Activated CD4-positive, alpha-beta T cell treated with anti-CD3 and anti-CD28 coated beads, Interleukin-2, amount 50 U/mL, for 4 hours (primary cell): ENCODE data around the gene CLDN15.
"Not testable (repeated sequence)": the region's sequence is repeated elsewhere in the genome, so short reads cannot be mapped to it uniquely, and the experiment has no call there.

Source experiments
- DNase-seq, 2 experiments: peaks; one replicate each; pipeline ENCODE4 v3.0.0-alpha.2; 2020

CLDN15 gene

GRCh38 chr7:101218236-101219125, 19.1 kb downstream of the CLDN15 start:
- DNase-seq: no peak

DNA sequence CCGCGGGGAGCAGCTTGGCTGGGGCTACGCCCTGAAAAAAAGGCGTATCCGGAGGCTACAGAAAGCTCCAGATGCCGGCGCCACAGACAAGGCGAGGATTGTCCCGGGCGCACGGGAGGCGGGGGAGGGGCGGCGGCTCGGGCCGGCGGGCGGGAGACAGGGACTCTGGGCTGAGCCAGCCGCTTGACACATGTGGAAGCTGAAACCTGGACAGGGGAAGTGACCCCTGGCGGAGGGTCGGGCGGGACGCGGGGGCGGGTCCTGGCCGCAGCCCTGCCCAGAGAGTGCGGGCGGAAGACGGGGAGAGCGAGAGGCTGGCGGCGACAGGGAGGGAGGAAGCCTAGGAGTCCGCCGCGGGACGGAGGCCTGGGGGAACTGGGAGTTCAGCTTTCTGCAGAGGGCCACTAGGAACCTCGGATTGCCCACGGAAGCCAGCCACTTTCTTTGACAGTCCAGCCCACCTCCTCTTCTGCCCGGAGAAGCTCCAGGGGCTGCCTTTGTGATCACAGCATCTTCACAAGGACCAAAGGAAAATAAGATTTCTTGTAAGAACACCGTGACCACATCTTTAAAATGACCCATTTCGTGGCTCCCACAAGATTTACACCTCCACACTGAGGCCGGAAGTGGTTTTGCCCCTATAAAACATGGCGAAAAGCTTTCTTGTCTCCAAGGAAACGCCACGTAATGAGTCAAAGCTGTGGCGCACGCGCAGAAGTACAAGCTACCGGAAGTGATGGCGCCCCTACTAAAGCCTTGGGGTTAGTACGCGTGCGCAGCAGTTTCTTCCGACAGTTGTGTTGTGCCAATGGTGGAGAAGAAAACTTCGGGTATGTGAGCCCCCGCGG, 20.0 kb downstream of the CLDN15 start, which contains the start of the genes PLOD3 and ZNHIT1:
Gene PLOD3, minus strand, starts transcription at position 194 of the 848 bp plus-strand sequence. CDS start 307 bp downstream, outside the sequence.
Gene ZNHIT1, plus strand, starts transcription at position 778 of the 848 bp plus-strand sequence. Its CDS starts 31 bp downstream, at position 809.
- DNase-seq: peak; percentile 94 to 95

DNA sequence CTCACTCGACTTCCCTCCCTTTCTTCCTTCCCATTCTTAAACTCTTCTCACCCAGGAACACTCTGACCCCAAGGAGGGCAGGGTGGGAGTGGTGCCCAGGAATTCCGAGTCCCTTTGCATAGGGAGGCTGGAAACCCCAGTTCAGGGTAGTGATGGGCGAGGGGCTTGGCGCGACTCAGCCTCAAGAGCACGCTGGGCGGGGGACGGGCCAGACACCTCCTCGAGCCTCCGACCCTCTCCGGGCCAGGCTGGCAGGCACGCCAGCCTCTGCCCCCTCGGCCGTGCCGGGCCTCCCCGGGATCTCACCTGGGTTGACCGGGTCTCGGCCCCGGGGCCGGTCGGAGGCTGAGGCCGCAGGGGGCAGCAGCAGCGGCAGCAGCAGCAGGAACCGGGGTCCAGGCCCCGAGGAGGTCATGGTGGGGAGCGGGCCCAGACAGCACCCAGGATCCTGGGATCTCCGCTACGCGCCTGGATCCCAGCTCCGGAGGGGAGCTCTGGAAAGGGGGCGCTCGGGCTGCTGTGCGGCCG, 20.7 kb downstream of the CLDN15 start:
- DNase-seq: no peak

- DNase-seq: no peak
Observed at GRCh38 chr7:101216001-101216859, 21.4 kb downstream of the CLDN15 start.

- no peak for DNase-seq
Observed at GRCh38 chr7:101212014-101212413, 25.6 kb downstream of the CLDN15 start.

GRCh38 chr7:101211501-101211900, 26.1 kb downstream of the CLDN15 start:
- no peak for DNase-seq

DNA sequence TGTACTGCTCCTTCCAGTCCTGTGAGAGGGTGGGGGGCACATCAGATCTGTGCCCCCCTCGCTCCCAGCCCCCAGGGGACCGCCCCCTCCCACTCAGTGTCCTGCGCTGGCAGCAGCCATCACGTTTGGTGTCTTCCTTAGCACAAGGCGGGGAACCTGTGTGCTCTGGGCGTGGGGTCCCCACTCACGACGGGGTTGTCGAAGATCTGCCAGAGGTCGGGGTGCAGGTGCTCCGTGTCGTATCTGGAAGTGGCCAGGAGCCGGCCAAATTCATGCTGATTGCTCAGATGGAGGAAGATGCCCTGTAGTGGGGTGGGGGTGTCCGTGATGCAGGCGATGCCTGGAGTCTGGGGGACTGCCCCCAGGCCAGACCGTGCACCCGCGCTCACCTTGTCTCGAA, 27.5 kb downstream of the CLDN15 start:
- DNase-seq: no peak

DNA sequence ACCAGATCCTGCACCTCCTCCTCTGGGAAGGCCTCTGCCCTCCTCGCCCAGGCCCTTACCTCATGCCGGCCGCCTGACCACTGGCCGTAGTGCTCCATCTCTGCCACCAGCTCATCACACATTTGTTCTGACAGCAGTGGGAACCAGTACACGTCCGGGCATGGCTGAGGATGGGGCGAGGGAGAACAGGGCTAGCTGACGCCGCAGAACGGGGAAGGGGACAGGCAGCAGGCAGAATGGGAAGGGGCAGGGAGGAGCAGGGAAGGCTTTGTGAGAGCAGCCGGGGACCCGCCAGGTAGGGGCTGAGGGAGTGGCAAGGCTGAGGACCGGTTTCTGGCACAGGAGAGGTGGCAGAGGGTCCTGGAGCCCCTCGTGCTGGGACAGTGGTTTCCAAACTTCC, 28.8 kb downstream of the CLDN15 start:
- DNase-seq: no peak

DNA sequence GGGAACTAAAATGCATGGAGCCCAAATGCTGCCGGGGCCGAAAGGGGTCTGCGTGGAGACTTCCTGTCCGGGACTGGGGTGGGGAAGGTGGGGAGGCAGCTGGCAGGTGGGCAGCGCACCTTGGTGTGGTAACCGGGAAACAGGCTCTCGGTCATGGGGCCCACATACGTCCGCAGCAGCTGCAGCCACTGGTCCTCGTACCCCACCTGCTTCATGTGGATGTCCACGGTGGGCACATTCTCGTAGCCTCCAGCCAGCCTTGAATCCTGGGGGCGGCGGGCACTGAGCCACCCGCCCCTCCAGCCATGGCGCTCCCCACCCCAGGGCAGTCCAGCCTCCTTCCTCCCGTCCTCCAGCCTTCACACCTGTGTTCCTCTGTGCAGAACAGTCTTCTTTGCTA, 30.1 kb downstream of the CLDN15 start:
- DNase-seq: no peak

DNA sequence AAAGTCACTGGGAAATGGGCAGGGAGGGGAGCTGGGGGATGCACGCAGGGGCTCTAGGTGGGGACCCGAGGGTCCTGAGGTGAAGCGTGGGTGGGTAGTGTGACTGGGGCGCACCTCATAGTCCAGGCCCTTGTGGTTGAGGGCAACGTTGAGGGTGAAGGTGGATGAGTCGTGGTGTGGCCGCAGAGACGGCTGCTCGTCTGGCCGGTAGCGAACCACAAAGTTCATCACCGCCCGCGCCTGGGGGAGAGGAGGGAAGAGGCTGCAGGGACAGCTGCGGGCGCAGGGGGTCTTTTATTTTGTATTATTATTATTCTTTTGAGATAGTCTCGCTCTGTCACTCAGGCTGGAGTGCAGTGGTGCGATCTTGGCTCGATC, 30.9 kb downstream of the CLDN15 start:
- no peak for DNase-seq

- no peak for DNase-seq
Observed at GRCh38 chr7:101205901-101206664, 31.5 kb downstream of the CLDN15 start.

DNA sequence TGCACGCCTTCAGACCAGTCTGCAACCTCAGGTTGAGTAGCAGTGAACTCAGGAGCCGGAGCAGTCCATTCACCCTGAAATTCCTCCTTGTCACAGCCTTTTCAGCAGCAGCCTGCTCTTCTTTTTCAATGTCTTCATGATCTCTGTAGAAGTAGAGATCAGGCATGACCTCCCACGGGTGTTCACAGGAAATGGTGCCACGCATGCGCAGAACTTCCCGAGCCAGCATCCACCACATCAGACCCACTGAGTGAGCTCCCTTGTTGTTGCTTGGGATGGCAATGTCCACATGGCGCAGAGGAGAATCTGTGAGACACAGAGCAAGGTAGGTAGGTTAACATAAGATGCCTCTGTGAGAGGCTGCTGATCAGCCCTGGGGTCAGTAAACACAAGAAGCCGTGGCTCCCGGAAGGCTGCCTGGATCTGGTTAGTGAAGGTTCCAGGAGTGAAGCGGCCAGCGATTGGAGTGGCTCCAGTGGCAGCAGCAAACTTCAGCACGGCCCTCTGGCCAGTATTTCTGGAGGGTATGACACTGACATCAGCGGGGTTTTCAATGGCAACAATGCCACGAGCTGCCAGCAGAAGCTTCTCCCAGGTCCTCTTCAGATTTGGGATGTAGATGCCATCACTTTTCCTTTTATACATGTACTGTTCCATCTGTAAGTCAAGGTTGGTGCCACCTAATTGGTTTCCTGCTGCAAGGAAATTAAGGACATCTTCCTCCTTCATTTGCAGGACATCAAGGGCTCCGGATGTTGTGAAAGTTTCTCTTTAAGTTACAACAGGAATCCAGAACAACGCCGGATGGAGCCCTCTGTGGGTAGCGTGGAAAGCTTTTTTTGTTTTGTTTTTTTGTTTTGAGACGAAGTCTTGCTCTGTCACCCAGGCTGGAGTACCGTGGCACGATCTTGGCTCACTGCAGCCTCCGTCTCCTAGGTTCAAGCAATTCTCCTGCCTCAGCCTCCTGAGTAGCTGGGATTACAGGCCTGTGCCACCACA, 33.6 kb downstream of the CLDN15 start:
- DNase-seq: peak; percentile 29 to 34

GRCh38 chr7:101202603-101202918, 35.0 kb downstream of the CLDN15 start:
- no peak for DNase-seq

GRCh38 chr7:101201695-101202602, 35.7 kb downstream of the CLDN15 start:
- no peak for DNase-seq

GRCh38 chr7:101200862-101201599, 36.6 kb downstream of the CLDN15 start, which contains the start of gene MOGAT3:
MOGAT3 (minus strand) TSS chr7:101201036; CDS start chr7:101200854, 182 bp downstream.
- DNase-seq: no peak

- DNase-seq: no peak
Observed at GRCh38 chr7:101200504-101200861, 37.1 kb downstream of the CLDN15 start.

DNA sequence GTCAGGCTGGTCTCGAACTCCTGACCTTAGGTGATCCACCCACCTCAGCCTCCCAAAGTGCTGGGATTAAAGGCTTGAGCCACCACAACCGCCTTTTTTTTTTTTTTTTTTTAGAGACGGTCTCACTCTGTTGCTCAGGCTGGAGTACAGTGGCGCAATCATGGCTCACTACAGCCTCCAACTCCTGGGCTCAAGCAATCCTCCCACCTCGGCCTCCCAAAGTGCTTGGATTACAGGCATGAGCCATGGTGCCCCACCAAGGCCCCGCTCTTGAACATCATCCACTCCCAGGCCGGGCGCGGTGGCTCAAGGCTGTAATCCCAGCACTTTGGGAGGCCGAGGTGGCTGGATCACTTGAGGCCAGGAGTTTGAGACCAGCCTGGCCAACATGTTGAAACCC, 38.1 kb downstream of the CLDN15 start:
- not testable (repeated sequence) for DNase-seq

DNA sequence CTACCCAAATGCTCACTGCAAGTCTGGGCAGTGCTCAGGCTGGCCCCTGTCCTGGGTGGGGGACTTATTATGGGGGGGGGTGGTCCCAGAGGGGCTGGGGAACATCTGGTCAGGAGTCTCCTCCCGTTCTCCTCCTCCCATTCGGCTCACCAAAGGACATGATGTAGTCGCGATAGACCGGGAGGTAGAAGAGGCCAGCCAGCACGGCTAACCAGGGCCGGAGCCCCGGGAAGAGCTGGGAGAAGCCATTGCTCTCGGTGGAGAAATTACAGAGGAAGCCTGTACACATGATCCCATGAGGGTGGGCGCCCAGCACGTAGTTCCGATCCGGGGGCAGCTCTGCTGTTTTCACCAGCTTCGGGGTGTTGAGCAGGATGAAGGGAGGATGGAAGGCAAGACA, 39.1 kb downstream of the CLDN15 start:
- DNase-seq: no peak

DNA sequence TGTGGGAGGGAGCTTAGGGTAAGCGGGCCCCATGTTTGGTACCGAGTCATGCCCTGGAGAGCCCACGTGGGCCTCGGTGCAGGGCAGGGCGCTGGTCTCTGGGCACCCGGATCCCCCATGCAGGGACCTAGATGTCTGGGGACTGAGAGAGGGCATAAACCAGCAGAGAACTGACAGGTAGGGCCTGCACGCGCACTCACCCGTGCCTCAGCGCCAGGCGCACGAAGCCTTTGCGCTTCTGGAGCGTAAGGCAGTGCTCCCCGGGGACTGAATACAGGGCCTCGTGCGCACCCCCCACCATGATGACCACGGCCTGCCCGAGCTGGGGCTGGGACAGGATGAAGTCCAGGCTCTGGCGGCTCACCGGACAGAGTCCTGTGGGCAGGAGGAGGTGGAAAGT, 39.6 kb downstream of the CLDN15 start:
- DNase-seq: no peak
